Measurements from ENCODE around the gene ESPNL. TPM values are rescaled to one million over a fixed set of nuclear protein-coding genes. Genes with fewer than 3 reads are reported as not detected.
"Not testable (repeated sequence)": the region's sequence is repeated elsewhere in the genome, so short reads cannot be mapped to it uniquely, and the experiment has no call there.

Gene ESPNL
- total and polyA plus RNA-seq, 9 donors: 0.75 to 3.6 (median 2.0) TPM

DNA sequence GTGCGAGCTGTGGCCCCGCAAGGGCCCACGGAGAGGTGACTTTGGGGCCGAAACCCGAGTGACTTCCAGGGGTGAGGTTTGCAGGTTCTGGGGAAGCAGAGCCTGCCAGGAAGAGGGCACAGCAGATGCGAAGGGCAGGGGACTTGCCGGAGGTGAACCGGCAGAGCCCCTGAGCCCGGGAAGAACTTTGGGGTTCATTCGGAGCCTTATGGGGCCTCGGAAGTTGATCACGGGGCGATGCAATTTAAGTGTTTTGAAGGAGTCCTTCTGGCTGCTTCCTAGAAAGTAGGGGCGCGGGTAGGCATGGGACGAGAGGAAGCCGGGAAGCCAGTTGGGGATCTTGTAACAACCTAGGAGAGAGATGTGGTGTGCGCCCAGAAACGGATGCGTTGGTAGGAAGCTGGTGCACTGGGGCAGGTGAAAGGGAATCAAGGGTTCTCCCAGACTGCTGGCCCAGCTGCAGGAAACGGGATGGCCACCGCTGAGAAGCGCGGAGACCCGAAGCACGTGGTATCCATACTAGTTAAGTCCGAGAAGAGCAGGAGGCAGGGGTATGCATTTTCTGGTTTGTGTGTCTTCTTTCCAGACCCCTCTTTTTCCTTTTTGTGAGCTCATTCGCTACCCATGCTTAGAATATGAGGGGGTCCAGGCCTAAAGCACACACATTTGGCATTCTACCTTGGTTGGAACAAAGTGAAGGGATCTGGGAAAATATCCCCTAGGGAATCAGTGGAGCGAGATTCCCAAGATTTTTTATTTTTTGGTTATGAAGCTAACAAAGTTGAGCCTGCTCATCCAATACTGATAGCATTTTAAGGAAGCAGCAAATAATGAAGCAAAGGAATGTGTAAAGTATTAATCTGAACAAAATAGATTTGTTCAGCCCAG, 38.6 kb upstream of the ESPNL start:
- no peaks in the 10 kb centered on the region for H3K9me3 ChIP-seq (replicated peaks; ENCODE audit: control insufficient read depth, low read depth, low read length)
- WGBS (ENCODE audit: insufficient coverage): 1% methylated on average over 21 of the region's 29 CpGs
- H3K27ac ChIP-seq (ENCODE audit: low read length): peak overlapping the region; percentile 78
- H3K4me3 ChIP-seq (ENCODE audit: low read length): peak overlapping the region; percentile 88
- peak; percentile 45 for DNase-seq
- H3K27me3 ChIP-seq (ENCODE audit: control insufficient read depth, insufficient read depth, low read length): peaks cover 2% of the 10 kb centered on the region
- H3K36me3 ChIP-seq (ENCODE audit: control insufficient read depth, insufficient read depth, low read length): peaks cover 6% of the 10 kb centered on the region
- peaks cover 22% of the 10 kb centered on the region for H3K4me1 ChIP-seq (ENCODE audit: control insufficient read depth, insufficient read depth, low read length)

DNA sequence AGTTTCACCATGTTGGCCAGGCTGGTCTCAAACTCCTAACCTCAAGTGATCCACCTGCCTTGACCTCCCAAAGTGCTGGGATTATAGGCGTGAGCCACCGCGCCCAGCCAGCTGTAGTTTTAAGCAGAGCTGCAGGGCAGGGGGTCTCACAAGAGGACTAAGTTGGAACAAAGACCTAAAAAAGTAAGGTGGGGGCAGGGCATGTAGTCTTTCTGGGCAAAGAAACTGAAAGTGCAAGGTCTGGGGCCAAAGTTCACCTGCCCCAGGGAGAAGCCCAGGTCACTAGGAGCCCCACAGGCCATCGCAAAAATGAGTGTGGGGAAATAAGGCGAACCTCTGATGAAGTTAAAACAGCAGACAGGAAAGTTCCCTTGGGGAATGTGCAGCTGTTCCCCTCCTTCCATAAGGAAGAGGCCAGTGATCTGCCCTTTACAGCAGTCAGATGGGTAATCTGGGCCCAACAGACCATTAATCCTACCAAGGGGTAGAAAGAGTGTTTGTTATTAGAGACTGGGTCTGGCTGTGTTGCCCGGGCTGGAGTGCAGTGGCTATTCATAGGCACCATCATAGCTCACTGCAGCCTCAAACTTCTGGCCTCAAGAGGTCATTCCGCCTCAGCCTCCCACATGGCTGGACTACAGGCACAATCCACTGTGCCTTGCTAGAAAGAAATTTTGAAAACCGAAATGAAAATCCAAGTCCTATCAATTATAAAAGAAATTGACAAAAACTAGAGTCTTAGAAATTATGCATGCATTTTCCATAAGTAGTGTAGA, 36.5 kb upstream of the ESPNL start:
- Histone ChIP-seq H3K4me3 (ENCODE audit: low read length) (no peak overlapping the region), H3K9me3 (replicated peaks; ENCODE audit: control insufficient read depth, low read depth, low read length) (no peaks in the 10 kb centered on the region), H3K4me1 (ENCODE audit: control insufficient read depth, insufficient read depth, low read length) (peaks cover 22% of the 10 kb centered on the region), H3K36me3 (ENCODE audit: control insufficient read depth, insufficient read depth, low read length) (peaks cover 20% of the 10 kb centered on the region), H3K27ac (ENCODE audit: low read length) (no peak overlapping the region), H3K27me3 (ENCODE audit: control insufficient read depth, insufficient read depth, low read length) (no peaks in the 10 kb centered on the region)
- WGBS (ENCODE audit: insufficient coverage): 83% methylated on average over 4 of the region's 8 CpGs
- DNase-seq: no peak

DNA sequence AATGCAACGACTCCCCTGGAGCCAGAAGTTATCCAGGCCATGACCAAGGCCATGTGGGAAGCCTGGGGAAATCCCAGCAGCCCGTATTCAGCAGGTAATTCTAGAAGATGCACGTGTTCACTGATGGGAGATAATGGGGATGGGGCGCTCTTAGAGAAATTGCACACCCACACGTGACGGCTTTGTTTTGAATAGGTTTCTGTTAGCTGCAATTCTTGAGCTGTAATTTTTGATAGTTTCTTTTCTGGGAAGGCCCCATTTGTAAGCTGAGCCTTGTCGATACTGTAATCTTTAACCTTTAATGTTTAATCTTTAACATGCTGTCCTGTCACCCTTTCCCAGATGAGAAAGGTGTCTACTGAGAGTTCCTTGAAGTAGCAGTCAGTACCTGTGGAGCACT, 35.8 kb upstream of the ESPNL start:
- Histone ChIP-seq H3K4me1 (ENCODE audit: control insufficient read depth, insufficient read depth, low read length) (peaks cover 21% of the 10 kb centered on the region), H3K36me3 (ENCODE audit: control insufficient read depth, insufficient read depth, low read length) (peaks cover 23% of the 10 kb centered on the region), H3K27me3 (ENCODE audit: control insufficient read depth, insufficient read depth, low read length) (no peaks in the 10 kb centered on the region), H3K27ac (ENCODE audit: low read length) (no peak overlapping the region), H3K4me3 (ENCODE audit: low read length) (no peak overlapping the region), H3K9me3 (replicated peaks; ENCODE audit: control insufficient read depth, low read depth, low read length) (no peaks in the 10 kb centered on the region)
- DNase-seq: no peak
- 56% methylated on average over 2 of the region's 7 CpGs for WGBS (ENCODE audit: insufficient coverage)

DNA sequence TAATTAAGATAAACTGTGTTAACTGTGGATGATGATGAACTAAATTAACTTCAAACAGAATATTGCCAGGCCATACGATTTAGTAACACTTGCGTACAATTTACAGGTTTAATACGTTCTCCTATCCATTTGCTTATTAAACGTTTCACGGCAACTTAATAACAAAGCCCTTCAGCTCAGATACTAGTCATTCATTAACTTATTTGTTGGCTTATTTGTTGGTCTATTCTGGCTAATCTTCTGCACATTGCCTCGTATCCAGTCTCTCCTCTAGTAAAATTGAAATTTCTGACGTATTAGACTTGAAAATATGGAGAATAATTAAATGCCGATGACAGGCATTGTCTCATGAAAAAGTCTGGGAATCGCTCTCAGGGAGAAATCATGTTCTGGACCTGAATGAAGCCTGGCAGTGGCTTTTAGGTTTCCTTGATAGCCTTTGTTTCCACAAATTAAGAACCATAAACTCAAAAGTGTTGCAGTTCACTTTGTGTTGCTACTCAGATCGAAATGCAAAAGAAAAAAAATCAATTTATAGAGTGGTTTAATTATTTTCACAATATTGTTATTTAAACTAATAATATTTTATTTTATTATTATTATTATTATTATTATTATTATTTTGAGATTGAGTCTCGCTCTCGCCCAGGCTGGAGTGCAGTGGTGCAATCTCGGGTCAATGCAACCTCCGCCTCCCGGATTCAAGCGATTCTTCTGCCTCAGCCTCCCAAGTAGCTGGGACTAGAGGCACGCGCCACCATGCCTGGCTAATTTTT, 34.9 kb upstream of the ESPNL start:
- Histone ChIP-seq H3K27ac (ENCODE audit: low read length) (no peak overlapping the region), H3K4me1 (ENCODE audit: control insufficient read depth, insufficient read depth, low read length) (peaks cover 13% of the 10 kb centered on the region), H3K9me3 (replicated peaks; ENCODE audit: control insufficient read depth, low read depth, low read length) (no peaks in the 10 kb centered on the region), H3K36me3 (ENCODE audit: control insufficient read depth, insufficient read depth, low read length) (peaks cover 30% of the 10 kb centered on the region), H3K27me3 (ENCODE audit: control insufficient read depth, insufficient read depth, low read length) (no peaks in the 10 kb centered on the region), H3K4me3 (ENCODE audit: low read length) (no peak overlapping the region)
- WGBS (ENCODE audit: insufficient coverage): 99% methylated on average over 7 of the region's 18 CpGs
- no peak for DNase-seq

DNA sequence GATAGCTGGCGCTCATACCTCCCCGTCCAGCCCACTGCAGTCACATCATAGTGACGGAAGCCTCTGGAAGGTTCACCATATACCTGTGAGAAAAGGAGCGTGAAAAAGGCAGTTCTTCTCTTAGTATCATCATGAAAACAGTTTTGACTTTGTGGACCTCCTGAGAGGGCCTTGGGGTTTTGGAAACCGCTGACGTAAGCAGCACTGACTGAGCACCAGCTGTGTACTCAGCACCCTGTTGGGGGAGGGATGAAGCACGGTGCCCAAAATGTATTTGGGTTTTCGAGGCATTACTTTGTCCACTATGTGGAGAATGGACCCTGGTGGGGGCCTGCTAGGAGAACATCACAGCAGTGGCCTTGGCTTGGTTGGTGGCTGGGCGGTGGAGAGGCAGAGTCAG, 33.9 kb upstream of the ESPNL start:
- Histone ChIP-seq H3K9me3 (replicated peaks; ENCODE audit: control insufficient read depth, low read depth, low read length) (no peaks in the 10 kb centered on the region), H3K36me3 (ENCODE audit: control insufficient read depth, insufficient read depth, low read length) (peaks cover 35% of the 10 kb centered on the region), H3K4me1 (ENCODE audit: control insufficient read depth, insufficient read depth, low read length) (peaks cover 13% of the 10 kb centered on the region), H3K4me3 (ENCODE audit: low read length) (no peak overlapping the region), H3K27me3 (ENCODE audit: control insufficient read depth, insufficient read depth, low read length) (no peaks in the 10 kb centered on the region), H3K27ac (ENCODE audit: low read length) (no peak overlapping the region)
- no peak for DNase-seq
- WGBS (ENCODE audit: insufficient coverage): 89% methylated on average over 9 of the region's 9 CpGs

DNA sequence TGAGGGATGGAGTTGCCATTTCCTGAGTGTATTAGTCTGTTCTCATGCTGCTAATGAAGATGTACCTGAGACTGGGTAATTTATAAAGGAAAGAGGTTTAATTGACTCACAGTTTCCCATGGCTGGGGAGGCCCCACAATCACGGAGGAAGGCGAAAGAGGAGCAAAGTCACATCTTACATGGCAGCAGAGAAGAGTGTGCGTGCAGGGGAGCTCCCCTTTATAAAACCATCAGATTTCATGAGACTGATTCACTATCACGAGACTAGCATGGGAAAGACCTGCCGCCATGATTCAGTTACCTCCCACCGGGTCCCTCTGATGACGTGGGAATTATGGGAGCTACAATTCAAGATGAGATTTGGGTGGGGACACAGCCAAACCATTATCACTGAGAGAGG, 33.4 kb upstream of the ESPNL start:
- H3K4me1 ChIP-seq (ENCODE audit: control insufficient read depth, insufficient read depth, low read length); H3K4me3 ChIP-seq (ENCODE audit: low read length); DNase-seq; H3K9me3 ChIP-seq (replicated peaks; ENCODE audit: control insufficient read depth, low read depth, low read length); H3K27ac ChIP-seq (ENCODE audit: low read length); H3K27me3 ChIP-seq (ENCODE audit: control insufficient read depth, insufficient read depth, low read length): not testable (repeated sequence)
- 100% methylated on average over 1 of the region's 7 CpGs for WGBS (ENCODE audit: insufficient coverage)
- H3K36me3 ChIP-seq (ENCODE audit: control insufficient read depth, insufficient read depth, low read length): peaks cover 39% of the 10 kb centered on the region

DNA sequence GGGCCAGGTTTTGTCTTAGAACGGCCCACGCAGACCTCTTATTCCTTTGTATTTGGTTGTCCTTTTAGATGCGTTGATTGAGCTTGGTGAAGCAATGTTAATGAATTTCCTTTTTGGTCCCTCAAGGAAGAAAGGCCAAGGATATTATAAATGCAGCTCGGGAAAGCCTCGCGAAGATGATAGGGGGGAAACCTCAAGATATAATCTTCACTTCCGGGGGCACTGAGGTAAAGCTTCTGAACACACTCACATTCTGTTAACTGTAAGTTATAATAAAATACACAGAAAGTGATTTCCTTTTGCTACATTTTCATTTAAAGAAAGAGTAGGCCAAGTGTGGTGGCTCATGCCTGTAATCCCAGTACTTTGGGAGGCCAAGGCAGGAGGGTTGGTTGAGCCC, 32.2 kb upstream of the ESPNL start:
- H3K4me1 ChIP-seq (ENCODE audit: control insufficient read depth, insufficient read depth, low read length): peaks cover 5% of the 10 kb centered on the region

DNA sequence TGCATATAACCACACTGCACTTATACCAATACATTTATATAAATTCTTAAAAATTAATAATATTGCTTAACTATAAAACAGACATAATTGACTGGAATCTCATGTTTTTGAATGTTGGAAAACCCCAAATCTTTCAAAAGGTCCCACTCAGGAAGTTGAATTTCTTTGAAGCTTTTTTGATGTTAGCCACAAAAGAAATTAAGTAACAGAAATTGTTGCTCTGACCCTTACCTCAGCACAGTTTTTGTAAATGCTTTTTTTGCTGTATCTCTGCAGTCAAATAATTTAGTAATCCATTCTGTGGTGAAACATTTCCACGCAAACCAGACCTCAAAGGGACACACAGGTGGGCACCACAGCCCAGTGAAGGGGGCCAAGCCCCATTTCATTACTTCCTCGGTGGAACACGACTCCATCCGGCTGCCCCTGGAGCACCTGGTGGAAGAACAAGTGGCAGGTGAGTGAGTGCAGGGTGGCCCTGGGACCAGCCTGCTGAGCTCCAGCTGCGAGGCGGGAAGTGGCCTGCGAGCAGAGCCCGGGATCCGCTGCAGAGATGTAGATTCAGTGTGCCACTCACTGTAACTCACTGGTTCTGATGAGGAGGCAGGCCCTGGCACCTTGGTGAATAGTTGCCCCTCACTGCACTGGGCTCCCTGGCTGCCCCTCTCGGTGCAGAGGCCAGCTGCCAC, 31.0 kb upstream of the ESPNL start:
- Histone ChIP-seq H3K27me3 (ENCODE audit: control insufficient read depth, insufficient read depth, low read length) (no peaks in the 10 kb centered on the region), H3K4me3 (ENCODE audit: low read length) (no peak overlapping the region), H3K4me1 (ENCODE audit: control insufficient read depth, insufficient read depth, low read length) (no peaks in the 10 kb centered on the region), H3K27ac (ENCODE audit: low read length) (no peak overlapping the region), H3K9me3 (replicated peaks; ENCODE audit: control insufficient read depth, low read depth, low read length) (no peaks in the 10 kb centered on the region), H3K36me3 (ENCODE audit: control insufficient read depth, insufficient read depth, low read length) (peaks cover 41% of the 10 kb centered on the region)
- WGBS (ENCODE audit: insufficient coverage): 94% methylated on average over 9 of the region's 10 CpGs
- no peak for DNase-seq

More for the DNA sequence above, 32.2 kb upstream of the ESPNL start:
- 93% methylated on average over 3 of the region's 7 CpGs for WGBS (ENCODE audit: insufficient coverage)
- peaks cover 41% of the 10 kb centered on the region for H3K36me3 ChIP-seq (ENCODE audit: control insufficient read depth, insufficient read depth, low read length)
- no peak overlapping the region for H3K27ac ChIP-seq (ENCODE audit: low read length)
- H3K27me3 ChIP-seq (ENCODE audit: control insufficient read depth, insufficient read depth, low read length): no peaks in the 10 kb centered on the region
- no peak overlapping the region for H3K4me3 ChIP-seq (ENCODE audit: low read length)
- H3K9me3 ChIP-seq (replicated peaks; ENCODE audit: control insufficient read depth, low read depth, low read length): no peaks in the 10 kb centered on the region
- DNase-seq: no peak

DNA sequence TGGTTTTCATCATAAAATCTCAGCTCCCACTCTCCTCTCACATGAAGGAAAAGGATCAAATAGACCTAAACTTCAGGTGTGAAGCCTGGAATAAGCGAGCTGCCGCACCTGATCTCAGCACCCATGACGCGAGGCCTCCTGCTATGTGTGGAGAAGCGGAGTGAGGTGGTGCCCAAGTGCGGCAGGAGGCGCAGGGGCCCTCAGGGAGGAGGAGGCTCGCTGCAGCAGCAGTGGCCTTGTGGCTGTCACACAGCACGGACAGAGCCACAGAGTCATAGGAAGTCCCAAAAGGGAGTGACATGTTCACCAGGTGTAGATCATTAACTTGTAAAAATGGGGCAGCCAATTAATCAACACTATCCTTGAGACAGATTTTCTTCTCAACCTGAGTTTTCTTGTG, 30.3 kb upstream of the ESPNL start:
- WGBS (ENCODE audit: insufficient coverage): 90% methylated on average over 8 of the region's 9 CpGs
- Histone ChIP-seq H3K27ac (ENCODE audit: low read length) (no peak overlapping the region), H3K36me3 (ENCODE audit: control insufficient read depth, insufficient read depth, low read length) (peaks cover 41% of the 10 kb centered on the region), H3K9me3 (replicated peaks; ENCODE audit: control insufficient read depth, low read depth, low read length) (no peaks in the 10 kb centered on the region), H3K27me3 (ENCODE audit: control insufficient read depth, insufficient read depth, low read length) (no peaks in the 10 kb centered on the region), H3K4me3 (ENCODE audit: low read length) (no peak overlapping the region), H3K4me1 (ENCODE audit: control insufficient read depth, insufficient read depth, low read length) (no peaks in the 10 kb centered on the region)
- DNase-seq: no peak
